IMR-90 (cell line): ENCODE results near the gene VRK2.

Experiments
- POLR2A ChIP-seq: IDR thresholded peaks from 2 replicates; pipeline ENCODE4 v1.6.1; 2012; ENCODE audit warnings: mild to moderate bottlenecking, low read depth, low read length
- TF ChIP-seq, protein P1 (sequence below): conservative IDR thresholded peaks from 2 replicates; pipeline ENCODE4 v1.5.1; 2012; ENCODE audit warnings: mild to moderate bottlenecking, low read depth, low read length, improper control_type of control experiment

DNA sequence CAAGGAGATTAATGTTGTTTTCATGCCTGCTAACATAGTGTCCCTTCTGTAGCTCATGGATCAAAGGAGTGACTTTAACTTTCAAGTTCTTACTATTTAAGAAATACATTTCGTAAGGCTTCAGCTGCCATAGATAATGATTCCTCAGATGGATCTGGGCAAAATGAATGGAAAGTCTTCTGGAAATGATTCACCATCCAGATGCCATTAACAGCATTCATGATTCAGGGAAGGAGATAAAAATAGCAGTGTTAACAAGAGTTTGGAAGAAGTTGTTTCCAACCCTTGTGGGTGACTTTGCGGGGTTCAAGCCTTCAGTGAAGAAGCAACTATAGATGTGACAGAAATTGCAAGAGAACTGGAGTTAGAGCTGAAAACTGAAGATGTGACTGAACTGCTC lies 17.0 kb downstream of the VRK2 start:
- TF ChIP-seq, protein P1, sequence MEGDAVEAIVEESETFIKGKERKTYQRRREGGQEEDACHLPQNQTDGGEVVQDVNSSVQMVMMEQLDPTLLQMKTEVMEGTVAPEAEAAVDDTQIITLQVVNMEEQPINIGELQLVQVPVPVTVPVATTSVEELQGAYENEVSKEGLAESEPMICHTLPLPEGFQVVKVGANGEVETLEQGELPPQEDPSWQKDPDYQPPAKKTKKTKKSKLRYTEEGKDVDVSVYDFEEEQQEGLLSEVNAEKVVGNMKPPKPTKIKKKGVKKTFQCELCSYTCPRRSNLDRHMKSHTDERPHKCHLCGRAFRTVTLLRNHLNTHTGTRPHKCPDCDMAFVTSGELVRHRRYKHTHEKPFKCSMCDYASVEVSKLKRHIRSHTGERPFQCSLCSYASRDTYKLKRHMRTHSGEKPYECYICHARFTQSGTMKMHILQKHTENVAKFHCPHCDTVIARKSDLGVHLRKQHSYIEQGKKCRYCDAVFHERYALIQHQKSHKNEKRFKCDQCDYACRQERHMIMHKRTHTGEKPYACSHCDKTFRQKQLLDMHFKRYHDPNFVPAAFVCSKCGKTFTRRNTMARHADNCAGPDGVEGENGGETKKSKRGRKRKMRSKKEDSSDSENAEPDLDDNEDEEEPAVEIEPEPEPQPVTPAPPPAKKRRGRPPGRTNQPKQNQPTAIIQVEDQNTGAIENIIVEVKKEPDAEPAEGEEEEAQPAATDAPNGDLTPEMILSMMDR, result no peak
- TF ChIP-seq POLR2A, result no peak
